Prostate gland (tissue), 2 donors: ENCODE data around the gene NUP88.

ENCODE experiments used
- CTCF ChIP-seq, 4 experiments: fragments of 200-600 bp in 2 of 4; fragments of 450-650 bp in 2 of 4; sonication (generic) in 2 of 4; IDR thresholded peaks; 1 replicate in 3 of 4; 2 replicates in 1 of 4; pipeline ENCODE4 v1.5.1; 2016 to 2019; ENCODE audit warnings: antibody characterized with exemption in 4 of 4, mild to moderate bottlenecking in 2 of 4, moderate library complexity in 2 of 4
- POLR2A ChIP-seq: fragments of 450-650 bp; IDR thresholded peaks from one replicate; pipeline ENCODE4 v1.6.1; 2016; ENCODE audit warnings: antibody characterized with exemption, mild to moderate bottlenecking

GRCh38 chr17:5370411-5370810 is 49.1 kb downstream of the NUP88 start:
- no peak for TF ChIP-seq CTCF (IDR thresholded peaks at IDR 0.05)
- TF ChIP-seq POLR2A, result no peak
